Endothelial cell of umbilical vein (primary cell): Measurements from ENCODE around the gene YTHDF1. TPM values are rescaled to one million over a fixed set of nuclear protein-coding genes. Genes with fewer than 3 reads are reported as not detected.
A peak's percentile ranks its signal among the peaks of the same experiment; 100 is the strongest.

ENCODE experiments used
- BruUV-seq: library from RNA; stranded (reverse); fragments of 400-500 nt; replicated peaks from 2 replicates; lab custom pipeline; 2021; lab: Mats Ljungman, UMichigan
- CTCF ChIA-PET: fragments of 300-600, 350-600 bp; sonication (Branson Sonifier 250); formaldehyde crosslinking; loops from one replicate; lab custom pipeline; 2021; ENCODE audit warnings: antibody characterized with exemption, inconsistent platforms; lab: Charles Lee
- POLR2A ChIA-PET: fragments of 300-600, 350-600 bp; sonication (Branson Sonifier 250); formaldehyde crosslinking; loops from one replicate; lab custom pipeline; 2021; ENCODE audit warnings: antibody characterized with exemption, inconsistent platforms; lab: Charles Lee
- DNase-seq: peaks from one replicate; pipeline ENCODE4 v3.0.0-alpha.2; 2011; ENCODE audit warnings: low read depth, low spot score
- FAIRE-seq: peaks from 2 replicates; lab custom pipeline; 2011; peaks lifted over from hg19 to GRCh38; lab: Jason Lieb, UNC
- H2AFZ ChIP-seq: 2 replicates; pipeline ENCODE4 v1.6.0; 2012; ENCODE audit warnings: low read depth, low read length, control low read depth, inconsistent platforms
- H3K27ac ChIP-seq: 2 replicates; pipeline ENCODE4 v1.5.1; 2011; ENCODE audit warnings: low read depth, mild to moderate bottlenecking, control low read depth, low read length, moderate library complexity; ENCODE audit not compliant: insufficient read depth
- H3K27me3 ChIP-seq, 2 experiments: 2 replicates each; pipeline versions ENCODE4 v1.6.0 to v1.6.1; 2011; ENCODE audit warnings: low read length in 2 of 2, mixed read lengths in 1 of 2; ENCODE audit not compliant: control insufficient read depth in 2 of 2, insufficient read depth in 2 of 2
- H3K36me3 ChIP-seq, 2 experiments: 2 replicates in 1 of 2; 3 replicates in 1 of 2; pipeline ENCODE4 v1.5.1; 2011; ENCODE audit warnings: low read length in 2 of 2, mild to moderate bottlenecking in 1 of 2, moderate library complexity in 1 of 2; ENCODE audit not compliant: control insufficient read depth in 2 of 2, insufficient read depth in 2 of 2; ENCODE audit errors: extremely low read depth in 1 of 2
- H3K4me1 ChIP-seq: 3 replicates; pipeline ENCODE4 v1.5.1; 2011; ENCODE audit warnings: mild to moderate bottlenecking, low read length; ENCODE audit not compliant: control insufficient read depth, insufficient read depth; ENCODE audit errors: extremely low read depth
- H3K4me2 ChIP-seq: 2 replicates; pipeline ENCODE4 v1.6.1; 2011; ENCODE audit warnings: low read length, control low read depth, mixed read lengths; ENCODE audit not compliant: insufficient read depth
- H3K4me3 ChIP-seq, 3 experiments: fragments of 200-600 bp in 1 of 3; sonication (generic), shearing (Covaris generic) in 1 of 3; replicated peaks in 1 of 3; 2 replicates each; pipeline ENCODE4 v1.5.1; 2011 to 2016; ENCODE audit warnings: control low read depth in 3 of 3, low read length in 3 of 3, mild to moderate bottlenecking in 2 of 3, inconsistent platforms in 1 of 3, low read depth in 1 of 3, moderate library complexity in 1 of 3; ENCODE audit not compliant: insufficient read depth in 1 of 3
- H3K79me2 ChIP-seq: 2 replicates; pipeline ENCODE4 v1.6.0; 2012; ENCODE audit warnings: low read length, inconsistent platforms; ENCODE audit not compliant: control insufficient read depth, insufficient read depth
- H3K9ac ChIP-seq: replicated peaks from 2 replicates; pipeline ENCODE3; 2011; ENCODE audit warnings: low read length, control low read depth; ENCODE audit not compliant: insufficient read depth; ENCODE audit errors: extremely low read depth
- H3K9me1 ChIP-seq: replicated peaks from 3 replicates; pipeline ENCODE4 v1.6.0; 2011; ENCODE audit warnings: mild to moderate bottlenecking, low read length; ENCODE audit not compliant: control insufficient read depth, insufficient read depth; ENCODE audit errors: extremely low read depth
- H3K9me3 ChIP-seq: replicated peaks from 2 replicates; pipeline ENCODE4 v1.5.1; 2012; ENCODE audit warnings: low read length, inconsistent platforms; ENCODE audit not compliant: control insufficient read depth, insufficient read depth
- H4K20me1 ChIP-seq: replicated peaks from 2 replicates; pipeline ENCODE3; 2011; ENCODE audit warnings: mild to moderate bottlenecking, low read length; ENCODE audit not compliant: control insufficient read depth, insufficient read depth; ENCODE audit errors: extremely low read depth
- EZH2 ChIP-seq: IDR thresholded peaks from 2 replicates; pipeline ENCODE4 v1.6.1; 2012; ENCODE audit warnings: borderline replicate concordance, low read depth, mild to moderate bottlenecking, moderate library complexity, low read length, inconsistent platforms; ENCODE audit not compliant: severe bottlenecking
- FOS ChIP-seq: IDR thresholded peaks from 2 replicates; pipeline ENCODE4 v1.6.1; 2011; ENCODE audit warnings: mild to moderate bottlenecking, low read length, moderate library complexity, borderline replicate concordance; ENCODE audit not compliant: insufficient read depth
- POLR2A ChIP-seq: IDR thresholded peaks from 2 replicates; pipeline ENCODE4 v1.6.1; 2012; ENCODE audit warnings: low read depth, mild to moderate bottlenecking, control low read depth, low read length
- POLR2AphosphoS5 ChIP-seq: IDR thresholded peaks from 2 replicates; pipeline ENCODE4 v1.6.1; 2012; ENCODE audit warnings: low read depth, mild to moderate bottlenecking, control low read depth, low read length, moderate library complexity; ENCODE audit not compliant: insufficient read depth
- dilution Hi-C: fragments of 300-500 bp; cut with MboI; formaldehyde crosslinking; loops from one replicate; pipeline ENCODE4 v1.15.0; 2019; ENCODE audit warnings: low sequenced_read_pairs; ENCODE audit not compliant: extremely low pct_ligation_motif_present
- intact Hi-C: fragments of 100-400 bp; cut with micrococcal nuclease; formaldehyde crosslinking; loops from one replicate; pipeline ENCODE4 v1.10.0; 2022
- polyA plus RNA-seq, 4 experiments: library from polyadenylated mRNA; depleted of rRNA in 3 of 4; stranded (reverse) in 3 of 4; unstranded in 1 of 4; fragments of >200 nt; gene quantifications; 2 replicates each; pipeline versions ENCODE4 v1.2.1 to v1.2.3, GENCODE V29; 2011 to 2012; ENCODE audit warnings: missing spikeins in 1 of 4
- total RNA-seq: library from RNA; stranded (reverse); gene quantifications from 2 replicates; pipeline ENCODE4 v1.2.3, GENCODE V29; 2021

YTHDF1 gene
- total and polyA plus RNA-seq, 2 donors (not counting 3 experiments of a cell fraction or from before 2014, with no cell fraction given), result 25.2 to 44.4 TPM

GRCh38 chr20:63255931-63256704 is 40.2 kb upstream of the YTHDF1 start:
- DNase-seq (no peak), FAIRE-seq (no peak)
- H3K27ac ChIP-seq, result no peak overlapping the region
- no TSS peak for BruUV-seq
- dilution Hi-C loops, result no loop called here
- TF ChIP-seq EZH2 (no peak), FOS (no peak)
- no peak overlapping the region for H3K9ac ChIP-seq
- no peaks in the 10 kb centered on the region for H3K9me1 ChIP-seq
- no peak overlapping the region for H2AFZ ChIP-seq
- H3K4me1 ChIP-seq, result no peaks in the 10 kb centered on the region
- H3K9me3 ChIP-seq, result no peaks in the 10 kb centered on the region
- no peak overlapping the region for H3K4me3 ChIP-seq
- no peaks in the 10 kb centered on the region for H3K79me2 ChIP-seq
- intact Hi-C loops, result no loop called here
- CTCF ChIA-PET, result interaction anchor here (1.3 to 5.0 kb wide), 3 partner anchors 26 to 33 kb away, joined by 4 to 36 read pairs (median 6); no protein-coding TSS in a partner anchor
- H4K20me1 ChIP-seq, result no peaks in the 10 kb centered on the region
- H3K27me3 ChIP-seq, result peaks cover 35 to 37% of the 10 kb centered on the region in 2 experiments
- H3K4me2 ChIP-seq, result no peak overlapping the region
- no peaks in the 10 kb centered on the region for H3K36me3 ChIP-seq
- POLR2A ChIA-PET, result no interaction called here

DNA sequence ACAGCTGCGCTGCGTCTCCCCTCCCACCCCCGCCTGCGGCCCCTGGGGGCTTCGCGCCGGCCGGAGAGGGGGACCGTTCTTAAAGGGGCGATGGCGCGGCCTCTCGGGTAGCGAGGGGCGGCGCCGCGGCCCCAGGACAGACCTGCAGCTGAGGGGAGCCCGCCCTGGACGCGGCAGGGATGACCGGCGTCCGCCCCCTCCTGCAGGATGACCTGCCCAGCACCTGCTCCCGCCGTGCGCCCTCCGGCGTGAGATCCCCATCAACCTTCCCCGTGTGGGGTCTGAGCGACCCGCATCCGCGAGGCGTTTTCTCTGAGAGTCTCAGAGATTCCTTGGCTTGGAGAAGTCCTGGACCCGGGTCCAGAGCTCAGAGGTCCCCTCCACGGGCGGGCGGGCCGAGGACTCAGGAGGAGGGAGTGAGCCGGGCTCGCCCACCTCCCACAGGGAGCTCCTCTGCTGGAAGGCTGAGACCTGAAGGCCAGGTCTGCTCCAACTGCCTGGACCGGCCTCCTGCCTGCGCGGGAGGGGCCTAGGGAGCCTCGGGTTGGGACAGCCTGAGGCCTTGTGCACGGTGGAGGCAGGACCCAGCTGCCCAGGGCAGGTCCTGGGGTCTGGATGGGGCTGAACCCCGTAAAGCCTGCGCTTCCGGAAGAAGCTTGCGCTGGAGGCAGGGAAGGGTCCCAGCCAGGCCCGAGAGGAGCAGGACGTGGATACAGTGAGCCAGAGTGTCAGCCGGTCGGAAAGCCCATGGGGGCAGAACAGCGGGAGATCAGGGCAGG is 38.9 kb upstream of the YTHDF1 start:
- Histone ChIP-seq H3K9me3 (no peaks in the 10 kb centered on the region), H4K20me1 (no peaks in the 10 kb centered on the region), H3K36me3 (no peaks in the 10 kb centered on the region), H3K4me1 (no peaks in the 10 kb centered on the region), H3K4me2 (no peak overlapping the region), H2AFZ (no peak overlapping the region), H3K4me3 (no peak overlapping the region), H3K27ac (no peak overlapping the region), H3K79me2 (no peaks in the 10 kb centered on the region), H3K27me3 (peaks cover 35 to 37% of the 10 kb centered on the region in 2 experiments), H3K9me1 (no peaks in the 10 kb centered on the region), H3K9ac (no peak overlapping the region)
- DNase-seq, result no peak
- no peak for TF ChIP-seq POLR2AphosphoS5
- TF ChIP-seq EZH2, result peak; percentile 88
- TF ChIP-seq POLR2A, result no peak
- ChIA-PET POLR2A (no interaction called here), CTCF (interaction anchor here (1.1 to 5.0 kb wide), 5 partner anchors 11 to 54 kb away, joined by 3 to 36 read pairs (median 4); no protein-coding TSS in a partner anchor)
- dilution Hi-C loops, result no loop called here
- no TSS peak for BruUV-seq
- no peak for FAIRE-seq
- intact Hi-C loops, result no loop called here
